GM19467 (cell line): ENCODE data around the gene CD9.

Source experiments
- ATAC-seq: cut with Tn5 transposase; IDR thresholded peaks from one replicate; pipeline ENCODE4 v1.9.1; 2021; ENCODE audit warnings: mild to moderate bottlenecking, moderate library complexity; ENCODE audit not compliant: unreplicated experiment

CD9 gene

GRCh38 chr12:6235906-6236640 lies 35.9 kb downstream of the CD9 start:
- no peak for ATAC-seq

- no peak for ATAC-seq
Measured at GRCh38 chr12:6236641-6236940, 36.4 kb downstream of the CD9 start.

DNA sequence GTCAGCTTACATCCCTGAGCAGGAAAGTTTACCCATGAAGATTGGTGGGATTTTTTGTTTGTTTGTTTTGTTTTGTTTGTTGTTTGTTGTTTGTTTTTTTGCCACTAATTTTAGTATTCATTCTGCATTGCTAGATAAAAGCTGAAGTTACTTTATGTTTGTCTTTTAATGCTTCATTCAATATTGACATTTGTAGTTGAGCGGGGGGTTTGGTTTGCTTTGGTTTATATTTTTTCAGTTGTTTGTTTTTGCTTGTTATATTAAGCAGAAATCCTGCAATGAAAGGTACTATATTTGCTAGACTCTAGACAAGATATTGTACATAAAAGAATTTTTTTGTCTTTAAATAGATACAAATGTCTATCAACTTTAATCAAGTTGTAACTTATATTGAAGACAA lies 37.6 kb downstream of the CD9 start:
- ATAC-seq: no peak

GRCh38 chr12:6238875-6239274 lies 38.7 kb downstream of the CD9 start:
- no peak for ATAC-seq

- ATAC-seq: no peak
Measured at GRCh38 chr12:6241495-6241894, 41.3 kb downstream of the CD9 start.

GRCh38 chr12:6249580-6249979 lies 49.4 kb downstream of the CD9 start:
- no peak for ATAC-seq

DNA sequence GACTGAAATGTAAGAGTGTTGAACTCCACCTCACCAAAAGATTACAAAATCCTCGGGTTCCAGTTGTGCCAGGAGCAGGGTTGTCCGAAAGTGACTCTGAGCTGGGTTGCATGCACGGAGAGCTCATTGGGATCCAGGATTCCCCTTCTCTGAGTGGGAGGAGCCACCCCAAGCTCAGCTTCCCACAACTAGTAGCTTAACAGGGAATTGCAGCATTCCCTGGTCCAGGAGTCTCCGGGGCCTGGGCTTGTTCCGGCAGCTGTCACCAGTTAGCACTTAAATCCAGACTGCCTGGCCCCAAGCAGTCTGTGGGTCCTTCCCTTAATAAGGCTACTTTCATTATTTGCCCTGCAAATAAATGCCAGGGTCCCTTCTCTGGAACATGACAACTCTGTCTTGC lies 50.1 kb downstream of the CD9 start:
- ATAC-seq: no peak

GRCh38 chr12:6253278-6253677 lies 53.1 kb downstream of the CD9 start:
- ATAC-seq: no peak

DNA sequence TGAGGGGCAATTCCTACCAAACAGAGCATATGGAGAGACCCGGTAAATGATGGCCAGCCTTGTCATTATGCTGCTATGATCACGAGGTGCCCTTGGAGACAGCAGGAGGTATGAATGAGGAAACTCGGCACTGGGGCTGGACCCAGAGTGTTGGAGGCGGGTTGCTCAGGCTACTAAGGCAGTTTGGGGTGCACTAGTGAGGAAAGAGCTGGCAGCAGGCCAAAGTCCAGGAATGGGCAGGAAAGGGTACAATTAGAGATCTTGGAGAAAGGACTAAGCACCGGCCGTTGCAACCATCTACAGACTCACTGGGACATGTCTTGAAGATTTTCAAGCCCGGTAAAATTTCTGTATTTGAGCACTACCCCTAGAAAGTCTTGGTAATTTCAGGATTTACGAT lies 54.3 kb downstream of the CD9 start:
- ATAC-seq: no peak

GRCh38 chr12:6257007-6257406 lies 56.8 kb downstream of the CD9 start:
- no peak for ATAC-seq

DNA sequence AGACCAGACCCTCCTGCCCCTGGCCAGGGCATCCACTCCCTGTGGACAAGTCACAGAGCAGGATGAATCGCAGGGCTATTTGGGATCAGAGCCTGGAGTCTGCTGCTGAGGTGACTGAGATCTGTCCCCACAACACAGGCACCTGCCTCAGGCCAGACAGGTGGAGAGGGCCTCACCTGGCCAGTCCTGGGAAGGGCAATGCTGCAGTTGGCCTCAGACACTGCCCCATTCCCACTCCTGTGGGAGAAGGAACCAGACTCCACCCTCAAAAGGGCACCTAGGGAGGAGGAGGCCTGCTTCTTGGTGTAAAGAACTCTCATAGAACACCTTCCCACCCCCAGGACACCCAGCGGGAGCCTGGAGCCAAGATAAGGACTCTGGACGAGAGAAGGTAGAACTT lies 62.0 kb downstream of the CD9 start:
- ATAC-seq: no peak

DNA sequence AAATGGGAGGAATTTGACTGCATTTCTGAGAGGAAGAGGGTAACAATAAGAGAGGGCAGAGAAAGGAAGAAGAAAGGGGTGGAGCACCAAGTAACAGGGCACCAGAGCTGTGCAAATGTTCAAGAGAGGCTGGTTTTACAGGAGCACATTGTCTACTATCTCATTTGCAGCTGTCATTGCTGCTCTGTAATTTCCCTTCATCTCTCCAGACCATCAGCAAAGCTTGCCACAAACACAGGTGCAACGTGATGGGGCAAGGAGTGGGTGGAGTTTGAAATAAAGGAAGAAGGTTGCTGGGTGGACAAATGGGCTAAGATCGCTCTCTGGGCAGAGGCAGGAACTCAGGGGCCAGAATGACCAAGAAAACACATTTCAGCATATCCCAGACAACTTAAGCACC lies 62.4 kb downstream of the CD9 start:
- no peak for ATAC-seq

DNA sequence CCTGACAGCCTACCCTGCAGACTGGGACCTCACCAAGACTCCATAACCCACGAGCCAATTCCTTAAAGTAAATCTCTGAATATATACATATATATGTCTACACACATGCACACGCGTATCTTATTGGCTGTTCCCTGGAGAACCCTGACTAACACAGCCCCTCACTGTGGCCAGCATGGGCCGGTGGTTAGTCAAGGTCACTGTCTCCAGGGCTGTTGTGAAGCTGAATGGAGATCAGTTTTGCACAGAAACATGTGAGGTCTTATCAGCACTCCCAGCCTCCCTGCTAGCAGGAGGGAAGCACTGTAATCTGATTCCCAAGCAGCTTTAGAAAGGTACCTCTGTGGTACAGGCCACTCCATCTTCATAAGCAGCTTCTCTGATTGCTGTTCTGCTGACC lies 63.7 kb downstream of the CD9 start:
- no peak for ATAC-seq

DNA sequence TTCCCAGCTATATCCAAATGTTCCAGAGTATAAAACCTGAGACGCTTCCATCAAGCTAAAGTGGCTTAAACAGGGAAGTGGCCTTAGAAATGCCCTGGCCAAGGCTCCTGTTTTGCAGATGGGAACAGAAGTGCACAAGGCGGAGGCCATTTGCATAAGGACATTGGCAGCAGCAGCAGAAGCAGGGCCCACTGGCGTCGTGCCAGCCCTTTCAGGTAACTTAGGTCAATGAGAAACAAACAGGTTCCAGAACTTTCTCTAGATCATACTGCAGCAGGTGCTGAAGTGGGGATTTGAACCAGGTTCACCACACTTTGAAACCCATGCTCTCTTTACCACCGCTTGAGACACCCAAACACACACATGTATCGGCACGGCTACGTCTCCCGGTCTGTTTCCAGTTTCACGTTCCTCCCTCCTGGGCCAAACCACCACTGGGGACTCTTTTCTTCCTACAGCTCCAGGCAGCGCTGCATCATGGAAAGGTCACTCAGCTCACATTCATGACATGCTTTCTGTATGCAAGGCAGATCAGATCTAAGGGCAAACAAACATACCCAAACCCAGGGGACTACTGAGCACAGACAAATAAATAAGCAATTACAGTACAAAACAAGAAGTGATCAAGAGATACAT lies 64.3 kb downstream of the CD9 start:
- ATAC-seq: no peak

GRCh38 chr12:6265038-6265405 lies 64.8 kb downstream of the CD9 start:
- no peak for ATAC-seq

DNA sequence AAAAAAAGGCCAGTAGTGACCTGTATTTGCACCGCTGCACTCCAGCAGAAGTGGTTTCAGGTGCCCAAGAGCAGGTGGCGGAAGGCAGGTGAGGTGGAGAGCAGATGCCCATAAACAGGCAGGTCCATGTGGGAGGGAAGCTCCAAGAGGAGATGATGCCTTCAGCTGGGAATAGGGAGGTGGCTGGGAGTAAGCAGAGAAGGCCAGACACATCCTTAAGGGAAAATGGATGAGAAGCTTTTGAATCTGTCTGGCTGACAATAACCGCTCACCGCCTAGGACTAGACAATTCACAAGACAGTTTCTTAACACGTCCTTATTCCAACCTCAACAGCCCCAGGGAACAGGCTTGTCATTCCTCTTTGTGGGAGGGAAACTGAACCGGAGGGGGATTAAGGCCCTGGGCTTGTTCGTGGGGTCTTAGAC lies 66.4 kb downstream of the CD9 start:
- ATAC-seq: no peak

DNA sequence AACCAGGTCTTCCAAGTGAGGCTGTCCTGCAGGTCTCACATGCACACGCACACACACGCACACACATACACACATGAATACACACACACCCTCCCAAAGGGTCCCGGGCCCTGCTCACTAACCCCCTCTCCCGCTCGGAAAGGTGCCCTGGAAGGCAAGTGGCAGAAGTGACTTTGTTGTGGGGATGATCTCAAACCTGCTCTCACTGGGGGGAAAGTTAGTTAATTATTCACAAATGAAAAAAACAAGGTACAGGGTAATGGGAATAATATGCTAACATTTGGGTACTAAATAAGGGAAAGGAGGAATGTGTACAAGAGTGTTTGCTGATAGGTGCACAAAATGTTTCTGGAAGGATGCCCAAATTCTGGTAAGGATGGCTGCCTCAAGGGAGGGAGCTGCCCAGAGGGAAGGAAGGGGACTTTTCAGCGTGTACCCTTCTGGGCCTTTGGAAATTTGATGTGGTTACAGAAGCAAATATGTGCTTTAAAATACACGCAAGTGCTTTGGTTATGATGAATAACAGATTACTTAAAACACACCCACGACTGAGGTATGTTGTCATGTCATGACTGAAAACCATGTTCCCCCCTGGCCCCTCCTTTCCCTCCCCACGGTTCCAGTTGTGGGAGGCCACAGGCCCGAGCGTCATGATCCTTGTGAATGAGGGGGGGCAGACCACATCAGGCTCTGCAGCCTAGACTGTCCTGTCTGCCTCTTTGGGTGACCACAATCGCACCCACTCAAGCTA lies 66.9 kb downstream of the CD9 start:
- no peak for ATAC-seq

- ATAC-seq: no peak
Measured at GRCh38 chr12:6268484-6269157, 68.4 kb downstream of the CD9 start.

DNA sequence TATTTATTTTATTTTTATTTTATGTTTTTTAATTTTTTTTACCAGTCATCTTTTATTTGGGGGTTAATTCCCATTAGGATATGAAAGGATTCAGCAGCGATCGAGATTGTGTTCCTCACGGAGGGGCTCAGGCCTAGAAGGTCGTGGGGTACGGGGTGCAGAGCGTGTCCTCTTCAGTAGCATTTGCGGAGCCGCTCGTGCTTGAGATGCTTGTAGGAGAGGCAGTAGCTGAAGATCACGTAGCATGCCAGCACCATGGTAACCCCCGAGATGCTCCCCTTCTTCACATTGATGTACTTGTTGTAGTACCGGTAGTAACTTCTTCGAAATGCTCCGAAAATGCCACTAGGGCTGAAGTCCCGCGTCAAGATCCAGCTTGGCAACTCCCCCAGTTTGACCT lies 69.8 kb downstream of the CD9 start:
- no peak for ATAC-seq

DNA sequence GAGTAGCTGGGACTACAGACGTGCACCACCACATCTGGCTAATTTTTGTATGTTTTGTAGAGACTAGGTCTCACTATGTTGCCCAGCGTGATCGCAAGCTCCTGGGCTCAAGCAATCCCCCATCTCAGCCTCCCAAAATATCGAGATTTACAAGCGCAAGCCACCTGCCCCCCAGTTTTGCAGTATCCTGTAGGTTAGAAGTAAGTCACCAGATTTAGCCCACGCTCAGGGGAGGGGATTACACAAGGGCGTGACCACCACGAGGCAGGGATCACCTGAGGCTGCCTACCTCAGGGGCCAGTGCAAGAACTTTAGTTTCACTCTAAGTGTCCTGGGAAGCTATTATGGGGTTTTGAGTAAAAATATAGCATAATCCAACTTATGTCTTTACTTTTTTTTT lies 71.1 kb downstream of the CD9 start:
- no peak for ATAC-seq

DNA sequence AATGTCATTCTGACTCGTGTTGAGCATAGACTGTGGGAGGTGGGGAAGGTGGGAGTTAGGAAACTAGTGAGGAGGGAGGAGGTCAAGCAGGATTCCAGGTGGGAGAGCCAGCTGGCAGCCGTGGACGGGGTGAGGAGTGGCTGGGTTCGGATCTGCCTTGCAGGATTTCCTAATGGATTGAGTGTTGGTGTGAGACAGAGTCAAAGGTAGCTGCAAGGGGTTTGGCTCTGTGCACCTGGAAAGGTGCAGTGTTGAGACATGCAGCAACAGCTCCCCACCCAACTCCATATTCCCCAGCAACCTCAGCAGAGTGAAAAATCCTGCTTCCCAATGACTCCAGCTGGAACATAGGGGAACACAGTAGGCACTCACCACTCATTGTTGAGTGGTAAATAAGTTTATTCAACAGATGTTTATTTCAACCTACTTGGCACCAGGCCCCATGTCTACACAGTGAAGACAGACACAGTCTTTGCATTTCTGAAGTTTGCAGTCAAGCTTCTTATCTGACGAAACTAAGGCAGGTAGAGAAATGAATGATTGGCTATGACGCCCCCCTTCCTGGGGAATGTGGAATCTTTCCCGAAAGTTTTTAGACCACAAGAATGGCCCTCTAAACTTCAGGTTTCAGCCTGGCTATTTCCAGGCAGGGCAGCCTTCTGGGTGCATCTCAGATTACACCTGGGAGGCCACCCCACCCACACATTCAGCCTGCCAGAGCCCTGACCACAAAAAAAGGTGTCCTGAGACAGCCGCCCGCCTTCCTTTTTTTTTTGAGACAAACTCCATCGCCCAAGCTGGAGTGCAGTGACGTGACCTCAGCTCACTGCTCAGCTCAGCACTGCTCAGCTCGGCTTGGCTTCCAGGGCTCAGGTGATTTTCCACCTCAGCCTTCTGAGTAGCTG lies 72.4 kb downstream of the CD9 start:
- ATAC-seq: no peak
